ENCODE measurements around the gene STAC2. TPM values are rescaled to one million over a fixed set of nuclear protein-coding genes. Genes with fewer than 3 reads are reported as not detected.
A peak's percentile ranks its signal among the peaks of the same experiment; 100 is the strongest.

The STAC2 gene
- total RNA-seq, 4 donors from 2014 or later, result 0.17 to 0.29 TPM; not detected in 2

- Histone ChIP-seq H3K4me1 (peaks cover 9 to 10% (median 9%) of the 10 kb centered on the region in 4 donors), H3K9me3 (no peaks in the 10 kb centered on the region), H3K27me3 (peaks cover 0 to 86% (median 4%) of the 10 kb centered on the region in 4 donors), H3K27ac (replicated peaks in 1 of 4) (no peak overlapping the region), H3K36me3 (no peaks in the 10 kb centered on the region), H3K4me3 (no peak overlapping the region)
- TF ChIP-seq POLR2AphosphoS5 (IDR thresholded peaks at IDR 0.05), result no peak
- no peak for DNase-seq (ENCODE audit: extremely low spot score)
- no CpG with 5 or more reads among the region's 5 CpGs for WGBS
- intact Hi-C loops (cut with DNase I), result no loop called here
Measured at GRCh38 chr17:39236450-39236927, 10.7 kb upstream of the STAC2 start.

- Histone ChIP-seq H3K27ac (replicated peaks in 1 of 4) (no peak overlapping the region), H3K36me3 (no peaks in the 10 kb centered on the region), H3K9me3 (no peaks in the 10 kb centered on the region), H3K4me1 (peaks cover 9 to 15% (median 12%) of the 10 kb centered on the region in 4 donors), H3K4me3 (no peak overlapping the region), H3K27me3 (peaks cover 0 to 86% (median 7%) of the 10 kb centered on the region in 4 donors)
- no peak for DNase-seq (ENCODE audit: extremely low spot score)
- 34% methylated on average over 17 of the region's 18 CpGs for WGBS
- intact Hi-C loops (cut with DNase I), result no loop called here
- TF ChIP-seq CTCF (IDR thresholded peaks at IDR 0.05) (peak; percentile 26 to 32 (median 29)), EP300 (IDR thresholded peaks at IDR 0.05) (no peak)
Measured at GRCh38 chr17:39235555-39236449, 10.1 kb upstream of the STAC2 start.

GRCh38 chr17:39231591-39232551, 6.1 kb upstream of the STAC2 start:
- H3K27me3 ChIP-seq, result peaks cover 0 to 89% (median 11%) of the 10 kb centered on the region in 4 donors

GRCh38 chr17:39231091-39231561, 5.4 kb upstream of the STAC2 start:
- no peak for DNase-seq (ENCODE audit: extremely low spot score)
- no peak for TF ChIP-seq POLR2A (IDR thresholded peaks at IDR 0.05; ENCODE audit: low read depth)
- no peak for TF ChIP-seq CTCF (IDR thresholded peaks at IDR 0.05)
- TF ChIP-seq EP300 (IDR thresholded peaks at IDR 0.05), result no peak
- no peak for TF ChIP-seq POLR2AphosphoS5 (IDR thresholded peaks at IDR 0.05)
- intact Hi-C loops (cut with DNase I), result no loop called here
- Histone ChIP-seq H3K36me3 (no peaks in the 10 kb centered on the region), H3K27ac (replicated peaks in 1 of 4) (no peak overlapping the region), H3K27me3 (peaks cover 0 to 95% (median 15%) of the 10 kb centered on the region in 4 donors), H3K4me1 (peaks cover 8 to 20% (median 17%) of the 10 kb centered on the region in 4 donors), H3K9me3 (no peaks in the 10 kb centered on the region), H3K4me3 (no peak overlapping the region)
- 56% methylated on average over 6 of the region's 10 CpGs for WGBS

More at GRCh38 chr17:39231591-39232551, 6.1 kb upstream of the STAC2 start:
- Histone ChIP-seq H3K27ac (replicated peaks in 1 of 4) (no peak overlapping the region), H3K36me3 (no peaks in the 10 kb centered on the region), H3K4me3 (peak overlapping the region in 1 of 4 donors; percentile 32), H3K9me3 (no peaks in the 10 kb centered on the region), H3K4me1 (peaks cover 5 to 15% (median 12%) of the 10 kb centered on the region in 4 donors)
- no peak for TF ChIP-seq POLR2AphosphoS5 (IDR thresholded peaks at IDR 0.05)
- peak; percentile 68 to 83 (median 75) for TF ChIP-seq CTCF (IDR thresholded peaks at IDR 0.05)
- no peak for DNase-seq (ENCODE audit: extremely low spot score)
- intact Hi-C loops (cut with DNase I), result no loop called here
- WGBS, result 14% methylated on average over 20 of the region's 22 CpGs

Data from esophagus muscularis mucosa (tissue), 4 donors.